Spleen (tissue), 7 donors: ENCODE results near the gene HLF.

ENCODE experiments used
- POLR2A ChIP-seq, 3 donors: fragments of 450-650 bp; IDR thresholded peaks; one replicate each; pipeline ENCODE4 v1.5.1; 2017; ENCODE audit warnings: antibody characterized with exemption in 3 of 3, mild to moderate bottlenecking in 1 of 3
- TF ChIP-seq, protein P1 (sequence below), 11 experiments: fragments of 200-600 bp in 7 of 11; fragments of 450-650 bp in 4 of 11; sonication (generic) in 4 of 11; IDR thresholded peaks in 8 of 11; conservative IDR thresholded peaks in 3 of 11; 1 replicate in 7 of 11; 2 replicates in 4 of 11; pipeline versions ENCODE4 v1.4.0 to v1.8.0; 2016 to 2021; ENCODE audit warnings: antibody characterized with exemption in 11 of 11, inconsistent platforms in 4 of 11, mild to moderate bottlenecking in 1 of 11
- donor health status: DM: no; HTN: no; CAD: no; lungs with moderate emphysema.
- donor health status: DM: no; HTN: no; CAD: no.
- donor health status: DM: no; HTN: no; CAD: no.

DNA sequence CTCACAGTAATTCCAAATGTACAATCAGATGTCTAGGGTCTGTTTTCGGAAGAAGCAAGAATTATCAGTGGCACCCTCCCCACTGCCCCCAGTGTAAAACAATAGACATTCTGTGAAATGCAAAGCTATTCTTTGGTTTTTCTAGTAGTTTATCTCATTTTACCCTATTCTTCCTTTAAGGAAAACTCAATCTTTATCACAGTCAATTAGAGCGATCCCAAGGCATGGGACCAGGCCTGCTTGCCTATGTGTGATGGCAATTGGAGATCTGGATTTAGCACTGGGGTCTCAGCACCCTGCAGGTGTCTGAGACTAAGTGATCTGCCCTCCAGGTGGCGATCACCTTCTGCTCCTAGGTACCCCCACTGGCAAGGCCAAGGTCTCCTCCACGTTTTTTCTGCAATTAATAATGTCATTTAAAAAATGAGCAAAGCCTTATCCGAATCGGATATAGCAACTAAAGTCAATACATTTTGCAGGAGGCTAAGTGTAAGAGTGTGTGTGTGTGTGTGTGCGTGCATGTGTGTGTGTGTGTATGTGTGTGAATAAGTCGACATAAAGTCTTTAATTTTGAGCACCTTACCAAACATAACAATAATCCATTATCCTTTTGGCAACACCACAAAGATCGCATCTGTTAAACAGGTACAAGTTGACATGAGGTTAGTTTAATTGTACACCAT, 59.7 kb downstream of the HLF start:
- TF ChIP-seq, protein P1, sequence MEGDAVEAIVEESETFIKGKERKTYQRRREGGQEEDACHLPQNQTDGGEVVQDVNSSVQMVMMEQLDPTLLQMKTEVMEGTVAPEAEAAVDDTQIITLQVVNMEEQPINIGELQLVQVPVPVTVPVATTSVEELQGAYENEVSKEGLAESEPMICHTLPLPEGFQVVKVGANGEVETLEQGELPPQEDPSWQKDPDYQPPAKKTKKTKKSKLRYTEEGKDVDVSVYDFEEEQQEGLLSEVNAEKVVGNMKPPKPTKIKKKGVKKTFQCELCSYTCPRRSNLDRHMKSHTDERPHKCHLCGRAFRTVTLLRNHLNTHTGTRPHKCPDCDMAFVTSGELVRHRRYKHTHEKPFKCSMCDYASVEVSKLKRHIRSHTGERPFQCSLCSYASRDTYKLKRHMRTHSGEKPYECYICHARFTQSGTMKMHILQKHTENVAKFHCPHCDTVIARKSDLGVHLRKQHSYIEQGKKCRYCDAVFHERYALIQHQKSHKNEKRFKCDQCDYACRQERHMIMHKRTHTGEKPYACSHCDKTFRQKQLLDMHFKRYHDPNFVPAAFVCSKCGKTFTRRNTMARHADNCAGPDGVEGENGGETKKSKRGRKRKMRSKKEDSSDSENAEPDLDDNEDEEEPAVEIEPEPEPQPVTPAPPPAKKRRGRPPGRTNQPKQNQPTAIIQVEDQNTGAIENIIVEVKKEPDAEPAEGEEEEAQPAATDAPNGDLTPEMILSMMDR (IDR thresholded peaks at IDR 0.05 in 8 of 11, conservative IDR thresholded peaks at IDR 0.05 in 3 of 11), result no peak
- TF ChIP-seq POLR2A (IDR thresholded peaks at IDR 0.05), result no peak
